Measurements from ENCODE around the gene UIMC1. TPM values are rescaled to one million over a fixed set of nuclear protein-coding genes. Genes with fewer than 3 reads are reported as not detected.

The UIMC1 gene
- total and polyA plus RNA-seq, 11 donors, result 14.8 to 40.2 (median 31.9) TPM

- DNase-seq (no peak), ATAC-seq (no peak)
- Histone ChIP-seq H3K27ac (no peak overlapping the region), H3K4me3 (no peak overlapping the region), H3K36me3 (no peaks in the 10 kb centered on the region), H3K9me3 (no peaks in the 10 kb centered on the region), H3K4me1 (no peaks in the 10 kb centered on the region), H3K27me3 (peaks cover 0 to 56% (median 15%) of the 10 kb centered on the region in 9 donors)
- 72 to 93% (median 78%) methylated on average over 5 to 10 of the region's 10 CpGs for WGBS, 4 donors
- no peak for TF ChIP-seq POLR2A (IDR thresholded peaks at IDR 0.05)
- intact Hi-C loops (cut with DNase I), result no loop called here
These were observed 146.7 kb downstream of the UIMC1 start for GRCh38 chr5:176859916-176860315.

DNA sequence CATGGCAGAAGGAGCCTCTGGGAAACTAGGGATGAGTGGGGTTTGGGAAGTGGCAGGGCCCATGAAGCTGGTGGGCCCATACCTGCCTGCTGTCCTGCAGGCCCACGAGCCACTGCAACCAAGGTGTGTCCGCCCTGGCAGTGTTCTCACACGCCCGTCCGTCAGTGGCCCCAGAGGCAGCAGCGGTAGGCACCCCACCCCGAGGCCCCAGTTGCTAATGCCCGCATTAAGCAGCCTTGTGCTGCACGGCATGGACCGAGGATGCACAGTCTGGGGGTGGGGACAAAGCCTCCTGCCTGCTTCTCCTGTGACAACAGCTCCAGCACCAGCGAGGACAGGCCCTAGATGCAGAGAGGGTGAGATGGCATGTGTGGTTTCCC is 148.7 kb downstream of the UIMC1 start:
- Histone ChIP-seq H3K27me3 (peaks cover 0 to 39% (median 10%) of the 10 kb centered on the region in 9 donors), H3K9me3 (no peaks in the 10 kb centered on the region), H3K4me3 (no peak overlapping the region), H3K4me1 (no peaks in the 10 kb centered on the region), H3K36me3 (no peaks in the 10 kb centered on the region), H3K27ac (no peak overlapping the region)
- ATAC-seq, result no peak
- intact Hi-C loops (cut with DNase I), result no loop called here
- no peak for TF ChIP-seq POLR2A (IDR thresholded peaks at IDR 0.05)
- TF ChIP-seq, protein P1, sequence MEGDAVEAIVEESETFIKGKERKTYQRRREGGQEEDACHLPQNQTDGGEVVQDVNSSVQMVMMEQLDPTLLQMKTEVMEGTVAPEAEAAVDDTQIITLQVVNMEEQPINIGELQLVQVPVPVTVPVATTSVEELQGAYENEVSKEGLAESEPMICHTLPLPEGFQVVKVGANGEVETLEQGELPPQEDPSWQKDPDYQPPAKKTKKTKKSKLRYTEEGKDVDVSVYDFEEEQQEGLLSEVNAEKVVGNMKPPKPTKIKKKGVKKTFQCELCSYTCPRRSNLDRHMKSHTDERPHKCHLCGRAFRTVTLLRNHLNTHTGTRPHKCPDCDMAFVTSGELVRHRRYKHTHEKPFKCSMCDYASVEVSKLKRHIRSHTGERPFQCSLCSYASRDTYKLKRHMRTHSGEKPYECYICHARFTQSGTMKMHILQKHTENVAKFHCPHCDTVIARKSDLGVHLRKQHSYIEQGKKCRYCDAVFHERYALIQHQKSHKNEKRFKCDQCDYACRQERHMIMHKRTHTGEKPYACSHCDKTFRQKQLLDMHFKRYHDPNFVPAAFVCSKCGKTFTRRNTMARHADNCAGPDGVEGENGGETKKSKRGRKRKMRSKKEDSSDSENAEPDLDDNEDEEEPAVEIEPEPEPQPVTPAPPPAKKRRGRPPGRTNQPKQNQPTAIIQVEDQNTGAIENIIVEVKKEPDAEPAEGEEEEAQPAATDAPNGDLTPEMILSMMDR (IDR thresholded peaks at IDR 0.05), result no peak
- no peak for DNase-seq
- 80 to 87% (median 83%) methylated on average over 4 to 11 of the region's 11 CpGs for WGBS, 4 donors

DNA sequence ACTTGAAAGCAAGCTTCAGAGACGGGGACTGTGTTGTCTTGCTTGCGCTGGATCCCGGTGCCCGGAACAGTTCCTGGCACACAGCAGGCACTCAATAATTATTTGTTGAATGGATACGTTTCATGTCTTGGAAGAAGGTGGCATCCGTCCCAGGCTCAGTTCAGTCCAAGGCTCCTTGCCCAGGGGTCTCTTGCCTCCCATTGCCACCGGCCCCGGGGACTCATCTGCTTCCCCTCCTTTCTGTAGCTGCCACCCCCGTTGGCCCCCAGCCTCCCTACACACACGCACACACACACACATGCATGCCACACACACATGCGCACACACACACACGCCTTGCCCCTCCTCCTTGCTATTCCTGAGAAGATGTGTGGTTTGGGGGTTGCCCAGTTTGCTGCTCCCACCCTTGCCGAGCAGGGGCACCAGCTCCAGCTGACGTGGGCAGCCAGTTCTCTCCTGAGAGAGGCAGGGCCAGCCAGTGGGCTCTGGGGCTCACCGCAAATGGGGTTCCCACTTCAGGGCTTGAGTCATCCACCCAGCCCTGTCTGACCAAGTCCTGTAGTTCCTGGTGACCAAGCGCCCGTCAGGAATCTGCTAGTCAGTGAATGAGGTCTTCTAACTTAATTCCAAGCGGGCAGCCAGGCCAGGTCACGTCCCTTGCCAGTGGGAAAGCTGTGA is 149.2 kb downstream of the UIMC1 start:
- intact Hi-C loops (cut with DNase I), result no loop called here
- Histone ChIP-seq H3K4me1 (no peaks in the 10 kb centered on the region), H3K27me3 (peaks cover 0 to 34% (median 5%) of the 10 kb centered on the region in 9 donors), H3K27ac (no peak overlapping the region), H3K9me3 (no peaks in the 10 kb centered on the region), H3K4me3 (no peak overlapping the region), H3K36me3 (no peaks in the 10 kb centered on the region)
- TF ChIP-seq, protein P1 (IDR thresholded peaks at IDR 0.05), result no peak
- no peak for TF ChIP-seq POLR2A (IDR thresholded peaks at IDR 0.05)
- ATAC-seq (no peak), DNase-seq (no peak)
- 72 to 77% (median 74%) methylated on average over 18 to 19 of the region's 19 CpGs for WGBS, 4 donors

GRCh38 chr5:176856746-176857145 is 149.8 kb downstream of the UIMC1 start:
- intact Hi-C loops (cut with DNase I), result no loop called here
- TF ChIP-seq POLR2A (IDR thresholded peaks at IDR 0.05), result no peak
- TF ChIP-seq, protein P1 (IDR thresholded peaks at IDR 0.05), result no peak
- 54 to 64% (median 57%) methylated on average over 8 of the region's 8 CpGs for WGBS, 4 donors
- DNase-seq, result no peak
- H3K9me3 ChIP-seq, result no peaks in the 10 kb centered on the region
- no peaks in the 10 kb centered on the region for H3K36me3 ChIP-seq
- ATAC-seq, result no peak
- peaks cover 0 to 29% (median under 1%) of the 10 kb centered on the region in 9 donors for H3K27me3 ChIP-seq
- H3K4me1 ChIP-seq, result no peaks in the 10 kb centered on the region
- H3K27ac ChIP-seq, result no peak overlapping the region
- no peak overlapping the region for H3K4me3 ChIP-seq

DNA sequence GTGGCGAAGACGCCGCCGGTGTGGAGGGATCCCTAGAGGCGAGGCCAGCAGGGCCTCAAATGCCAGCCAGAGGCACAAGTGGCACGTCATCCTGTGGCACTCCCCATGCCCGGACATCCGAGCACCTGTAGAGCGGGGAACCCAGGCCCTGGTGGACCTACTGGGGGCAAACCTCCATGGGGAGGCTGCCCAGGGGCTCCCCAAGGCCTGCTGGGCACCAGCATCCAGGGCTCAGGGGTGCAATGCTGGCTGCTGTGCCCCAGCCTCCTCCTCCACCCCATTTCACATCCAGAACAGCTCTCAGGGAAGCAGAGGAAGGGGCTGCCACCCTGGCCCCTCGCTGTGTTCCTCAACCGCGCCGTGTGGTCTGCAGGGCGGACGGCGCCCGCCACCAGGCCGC is 151.0 kb downstream of the UIMC1 start:
- no peaks in the 10 kb centered on the region for H3K36me3 ChIP-seq
- no peak for ATAC-seq
- no peak overlapping the region for H3K4me3 ChIP-seq
- DNase-seq, result no peak
- H3K4me1 ChIP-seq, result no peaks in the 10 kb centered on the region
- no peaks in the 10 kb centered on the region for H3K9me3 ChIP-seq
- H3K27me3 ChIP-seq, result peaks cover 0 to 29% (median 3%) of the 10 kb centered on the region in 9 donors
- intact Hi-C loops (cut with DNase I), result no loop called here
- TF ChIP-seq POLR2A (IDR thresholded peaks at IDR 0.05), result no peak
- TF ChIP-seq, protein P1 (IDR thresholded peaks at IDR 0.05), result no peak
- WGBS, 4 donors, result 90 to 96% (median 90%) methylated on average over 10 to 18 of the region's 18 CpGs
- H3K27ac ChIP-seq, result no peak overlapping the region
